A549 (cell line): ENCODE measurements around the gene MED9. TPM values are rescaled to one million over a fixed set of nuclear protein-coding genes. Genes with fewer than 3 reads are reported as not detected.

Source experiments
- ATAC-seq, 2 experiments: fragments of 200-7000 bp in 1 of 2; fragments of >200 bp in 1 of 2; cut with Nextera tagmentation in 1 of 2; cut with Tn5 transposase in 1 of 2; 3 replicates each; pipeline versions ENCODE4 v1.8.0 to v1.9.1; 2018 to 2020; ENCODE audit warnings: mild to moderate bottlenecking in 1 of 2, moderate library complexity in 1 of 2
- CTCF ChIA-PET: fragments of 300-600 bp; sonication (Branson Sonifier 250); formaldehyde crosslinking; extraction: SDS; loops from one replicate; lab custom pipeline; 2021; ENCODE audit warnings: antibody characterized with exemption, inconsistent platforms; lab: Yijun Ruan, JAX
- POLR2A ChIA-PET: fragments of 350-600 bp; formaldehyde crosslinking; extraction: SDS; loops from one replicate; lab custom pipeline; 2021; ENCODE audit warnings: antibody characterized with exemption, inconsistent platforms; lab: Yijun Ruan, JAX
- DNase-seq, 2 experiments: peaks; one replicate each; pipeline versions ENCODE4 v3.0.0 to v3.0.0-alpha.2; 2011 to 2016; ENCODE audit warnings: low read depth in 1 of 2, low spot score in 1 of 2
- FAIRE-seq: peaks from 2 replicates; lab custom pipeline; 2011; peaks lifted over from hg19 to GRCh38; lab: Jason Lieb, UNC
- H3K27ac ChIP-seq, 2 experiments: fragments of >200 bp; sonication (Bioruptor Twin); formaldehyde crosslinking; 3 replicates each; pipeline ENCODE4 v1.5.1; 2016 to 2017
- H3K4me1 ChIP-seq: fragments of >200 bp; sonication (Bioruptor Twin); formaldehyde crosslinking; 3 replicates; pipeline ENCODE4 v1.6.1; 2016
- H3K4me2 ChIP-seq: fragments of >200 bp; sonication (Bioruptor Twin); formaldehyde crosslinking; 3 replicates; pipeline ENCODE4 v1.6.1; 2016
- H3K4me3 ChIP-seq: fragments of >200 bp; sonication (Bioruptor Twin); formaldehyde crosslinking; 3 replicates; pipeline ENCODE4 v1.5.1; 2016
- H3K9me3 ChIP-seq: fragments of >200 bp; sonication (Bioruptor Twin); formaldehyde crosslinking; 3 replicates; pipeline ENCODE4 v1.6.1; 2016
- BCL3 ChIP-seq: fragments of >200 bp; sonication (Bioruptor Twin); formaldehyde crosslinking; IDR thresholded peaks from 3 replicates; pipeline ENCODE4 v1.6.1; 2016
- CBX2 ChIP-seq: fragments of 200-600 bp; sonication (generic); IDR thresholded peaks from 2 replicates; pipeline ENCODE4 v1.6.1; 2016; ENCODE audit warnings: low read depth, mild to moderate bottlenecking, borderline replicate concordance
- CBX8 ChIP-seq: fragments of 200-600 bp; sonication (generic); IDR thresholded peaks from 2 replicates; pipeline ENCODE4 v1.6.1; 2016
- CEBPB ChIP-seq, 2 experiments: fragments of >200 bp in 1 of 2; sonication (Bioruptor Twin) in 1 of 2; formaldehyde crosslinking in 1 of 2; IDR thresholded peaks; 2 replicates each; pipeline ENCODE4 v1.6.1; 2012 to 2016
- ELK1 ChIP-seq: fragments of 150-350 bp; IDR thresholded peaks from 2 replicates; pipeline ENCODE4 v1.6.1; 2014; ENCODE audit warnings: low read depth, mild to moderate bottlenecking, low read length
- EP300 ChIP-seq, 2 experiments: fragments of >200 bp; sonication (Bioruptor Twin); formaldehyde crosslinking; IDR thresholded peaks; 2 replicates in 1 of 2; 3 replicates in 1 of 2; pipeline ENCODE4 v1.6.1; 2016 to 2017
- FOSB ChIP-seq: fragments of 250-450 bp; sonication (Bioruptor Pico); IDR thresholded peaks from 2 replicates; pipeline ENCODE4 v1.5.0; 2020; ENCODE audit warnings: mild to moderate bottlenecking, moderate library complexity
- FOSL2 ChIP-seq, 2 experiments: fragments of 450-650 bp in 1 of 2; fragments of >200 bp in 1 of 2; sonication (Bioruptor Twin) in 1 of 2; formaldehyde crosslinking; IDR thresholded peaks; 2 replicates each; pipeline versions ENCODE4 v1.5.0 to v1.6.1; 2016 to 2020; ENCODE audit warnings: mild to moderate bottlenecking in 1 of 2, moderate library complexity in 1 of 2
- HEYL ChIP-seq: fragments of 250-450 bp; sonication (Bioruptor Pico); IDR thresholded peaks from 2 replicates; pipeline ENCODE4 v1.8.0; 2021; ENCODE audit warnings: mild to moderate bottlenecking, moderate library complexity
- HOXA7 ChIP-seq: fragments of 250-450 bp; sonication (Bioruptor Pico); IDR thresholded peaks from 2 replicates; pipeline ENCODE4 v1.5.0; 2020; ENCODE audit warnings: mild to moderate bottlenecking, moderate library complexity
- HOXB13 ChIP-seq: fragments of 250-450 bp; sonication (Bioruptor Pico); IDR thresholded peaks from 2 replicates; pipeline ENCODE4 v1.5.0; 2020; ENCODE audit warnings: low read depth, mild to moderate bottlenecking, moderate library complexity
- KDM1A ChIP-seq: fragments of 200-600 bp; sonication (generic); IDR thresholded peaks from 2 replicates; pipeline ENCODE4 v1.6.1; 2016; ENCODE audit warnings: low read depth, mild to moderate bottlenecking
- KDM5A ChIP-seq: fragments of 200-600 bp; sonication (generic); IDR thresholded peaks from 2 replicates; pipeline ENCODE4 v1.6.1; 2016; ENCODE audit warnings: antibody characterized with exemption, mild to moderate bottlenecking
- MAX ChIP-seq: IDR thresholded peaks from 2 replicates; pipeline ENCODE4 v1.6.1; 2012
- NR3C1 ChIP-seq: fragments of >200 bp; sonication (Bioruptor Twin); formaldehyde crosslinking; IDR thresholded peaks from 3 replicates; pipeline ENCODE4 v1.6.1; 2017
- PHF8 ChIP-seq: fragments of 200-600 bp; sonication (generic); IDR thresholded peaks from 2 replicates; pipeline ENCODE4 v1.6.1; 2016; ENCODE audit warnings: low read depth, mild to moderate bottlenecking, antibody characterized with exemption, moderate library complexity, borderline replicate concordance
- POLR2AphosphoS2 ChIP-seq: conservative IDR thresholded peaks from 2 replicates; pipeline ENCODE4 v1.6.1; 2012; ENCODE audit warnings: low read length, improper control_type of control experiment, inconsistent platforms
- SMC3 ChIP-seq: fragments of >200 bp; sonication (Bioruptor Twin); formaldehyde crosslinking; IDR thresholded peaks from 3 replicates; pipeline ENCODE4 v1.6.1; 2018; ENCODE audit warnings: inconsistent platforms
- TP53 ChIP-seq: fragments of 250-450 bp; sonication (Bioruptor Pico); IDR thresholded peaks from 2 replicates; pipeline ENCODE4 v1.5.0; 2021; ENCODE audit warnings: mild to moderate bottlenecking, moderate library complexity
- USF2 ChIP-seq: fragments of 450-650 bp; IDR thresholded peaks from 2 replicates; pipeline ENCODE4 v1.6.1; 2014; ENCODE audit warnings: antibody characterized with exemption
- ZC3H11A ChIP-seq: fragments of 450-650 bp; IDR thresholded peaks from 2 replicates; pipeline ENCODE4 v1.6.1; 2014; ENCODE audit warnings: antibody characterized with exemption, mild to moderate bottlenecking
- ZFP36 ChIP-seq: fragments of 450-650 bp; IDR thresholded peaks from 2 replicates; pipeline ENCODE4 v1.6.1; 2014; ENCODE audit warnings: borderline replicate concordance; ENCODE audit not compliant: partially characterized antibody
- ZNF302 ChIP-seq: fragments of 250-450 bp; sonication (Bioruptor Pico); IDR thresholded peaks from 2 replicates; pipeline ENCODE4 v1.9.0; 2021; ENCODE audit warnings: inconsistent platforms, mild to moderate bottlenecking, moderate library complexity
- WGBS: methylation state at CpG from one replicate; pipeline ENCODE4 v1.1.6; 2017; ENCODE audit errors: missing lambda C conversion rate; 5-methylcytosine and 5-hydroxymethylcytosine counted together
- polyA plus RNA-seq, 4 experiments: library from polyadenylated mRNA; depleted of rRNA in 3 of 4; stranded (reverse); fragments of >200 nt; fragmentation: RNase III in 1 of 4; extraction: RNeasy Plus Mini Kit Qiagen cat#74134 plus additional on column Dnase treatment in 1 of 4; gene quantifications; 2 replicates in 3 of 4; 3 replicates in 1 of 4; pipeline ENCODE4 v1.2.3, GENCODE V29; 2011 to 2017

The MED9 gene
- polyA plus RNA-seq, 2 of the 4 experiments (the other 2 are of a cell fraction), result 15.2 to 17.4 TPM

- peaks cover 42% of the 10 kb centered on the region for H3K4me1 ChIP-seq
- no peak overlapping the region for H3K4me2 ChIP-seq
- POLR2A ChIA-PET, result no interaction called here
- DNase-seq (no peak), ATAC-seq (no peak), FAIRE-seq (no peak)
- CTCF ChIA-PET, result interaction anchor here (0.7 to 6.5 kb wide), 12 partner anchors 12 to 194 kb away, joined by 3 to 48 read pairs (median 4); no protein-coding TSS in a partner anchor
- H3K4me3 ChIP-seq, result no peak overlapping the region
- H3K27ac ChIP-seq, result peak overlapping the region in 1 of 2 experiments; percentile 83; a peak in 4 of 6 replicates
- H3K9me3 ChIP-seq, result peaks cover 11% of the 10 kb centered on the region; the same call in 2 of the 3 replicates
- TF ChIP-seq EP300 (IDR thresholded peaks at IDR 0.05) (no peak), ZC3H11A (no peak), KDM1A (no peak)
- 71% methylated on average over 5 of the region's 5 CpGs for WGBS
Measured at GRCh38 chr17:17448076-17448475, 28.7 kb upstream of the MED9 start.

GRCh38 chr17:17448723-17449122 lies 28.1 kb upstream of the MED9 start:
- CTCF ChIA-PET, result interaction anchor here (1.0 to 6.5 kb wide), 13 partner anchors 8 to 194 kb away, joined by 3 to 48 read pairs (median 4); partner anchors contain the start of gene RASD1
- 100% methylated on average over 2 of the region's 4 CpGs for WGBS
- H3K27ac ChIP-seq, result peak overlapping the region in 1 of 2 experiments; percentile 42; a peak in 2 of 6 replicates
- H3K9me3 ChIP-seq, result peaks cover 11% of the 10 kb centered on the region; the same call in 2 of the 3 replicates
- TF ChIP-seq PHF8 (no peak), BCL3 (no peak), USF2 (peak; percentile 63; the same call in 1 of the 2 replicates), MAX (peak; percentile 38; the same call in 1 of the 2 replicates), ZFP36 (no peak)
- H3K4me2 ChIP-seq, result no peak overlapping the region
- DNase-seq (no peak), ATAC-seq (no peak), FAIRE-seq (no peak)
- H3K4me1 ChIP-seq, result peaks cover 35% of the 10 kb centered on the region
- no peak overlapping the region for H3K4me3 ChIP-seq
- POLR2A ChIA-PET, result no interaction called here

- WGBS, result 79% methylated on average over 9 of the region's 9 CpGs
- FAIRE-seq, result no peak
- H3K4me3 ChIP-seq, result no peak overlapping the region
- no peak overlapping the region for H3K4me2 ChIP-seq
- H3K4me1 ChIP-seq, result no peaks in the 10 kb centered on the region
- ChIA-PET CTCF (interaction anchor here (0.6 to 1.5 kb wide), 6 partner anchors 21 to 189 kb away, joined by 3 to 6 read pairs (median 4); partner anchors contain the start of gene RASD1), POLR2A (no interaction called here)
- no peak overlapping the region for H3K27ac ChIP-seq
- DNase-seq, result no peak
- H3K9me3 ChIP-seq, result no peaks in the 10 kb centered on the region
- ATAC-seq, result no peak
- no peak for TF ChIP-seq HEYL (CRISPR knock-in tag)
- TF ChIP-seq KDM1A, result no peak
- TF ChIP-seq ELK1, result no peak
- no peak for TF ChIP-seq SMC3
- TF ChIP-seq CEBPB (IDR thresholded peaks at IDR 0.05), result no peak
- no peak for TF ChIP-seq ZNF302 (CRISPR knock-in tag)
- no peak for TF ChIP-seq BCL3
- no peak for TF ChIP-seq KDM5A
- TF ChIP-seq POLR2AphosphoS2, result no peak
- TF ChIP-seq TP53, result no peak
- no peak for TF ChIP-seq FOSL2 (IDR thresholded peaks at IDR 0.05)
- no peak for TF ChIP-seq FOSL2 (CRISPR knock-in tag; IDR thresholded peaks at IDR 0.05)
- no peak for TF ChIP-seq HOXA7 (CRISPR knock-in tag)
- TF ChIP-seq HOXB13 (CRISPR knock-in tag), result no peak
- no peak for TF ChIP-seq NR3C1
- TF ChIP-seq ZC3H11A, result no peak
- no peak for TF ChIP-seq CBX2
- TF ChIP-seq FOSB, result no peak
- no peak for TF ChIP-seq CBX8
- TF ChIP-seq, all 56 proteins: peak for 0
Measured at GRCh38 chr17:17453088-17453487, 23.7 kb upstream of the MED9 start.
